GM23248 (cell line): ENCODE results near the gene WNT2B.

Experiments
- EZH2 ChIP-seq: fragments of 200-600 bp; sonication (generic); IDR thresholded peaks from 2 replicates; pipeline ENCODE4 v1.6.1; 2018; ENCODE audit warnings: antibody characterized with exemption, mild to moderate bottlenecking; ENCODE audit not compliant: insufficient read depth, poor library complexity, severe bottlenecking
- EZH2phosphoT487 ChIP-seq: fragments of 200-600 bp; sonication (generic); IDR thresholded peaks from 2 replicates; pipeline ENCODE4 v1.6.1; 2018; ENCODE audit warnings: antibody characterized with exemption, moderate library complexity, mild to moderate bottlenecking, low read depth; ENCODE audit not compliant: insufficient read depth

DNA sequence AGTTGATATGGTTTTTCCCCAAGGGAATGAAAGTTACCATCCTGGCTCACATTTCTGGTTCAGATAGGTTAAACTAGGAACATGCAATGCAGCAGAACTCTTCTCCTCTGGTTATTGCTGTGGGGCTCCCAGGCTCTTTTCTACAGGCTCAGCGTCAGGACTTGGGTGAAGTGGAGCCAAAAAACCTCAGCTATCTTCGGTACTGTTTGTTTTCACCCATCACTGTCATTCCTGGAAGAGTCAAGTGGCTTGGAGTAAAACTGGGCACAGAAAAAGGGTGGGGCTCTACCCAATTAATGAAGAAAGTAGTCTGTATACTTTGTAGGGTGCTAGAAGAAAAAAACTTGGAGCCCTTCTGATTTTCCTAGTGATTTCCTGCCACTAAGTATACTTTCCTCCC, 9.4 kb downstream of the WNT2B start:
- no peak for TF ChIP-seq EZH2
- no peak for TF ChIP-seq EZH2phosphoT487
